Upper lobe of left lung (tissue), 6 donors: ENCODE results near the gene UNC79. TPM values are rescaled to one million over a fixed set of nuclear protein-coding genes. Genes with fewer than 3 reads are reported as not detected.
"Not testable (repeated sequence)": the region's sequence is repeated elsewhere in the genome, so short reads cannot be mapped to it uniquely, and the experiment has no call there.

ENCODE experiments used
- ATAC-seq, 2 donors: fragments of 200-7000 bp; cut with Tn5 transposase; one replicate each; pipeline ENCODE4 v1.9.1; 2022; ENCODE audit warnings: mild to moderate bottlenecking in 2 of 2, moderate library complexity in 2 of 2; ENCODE audit not compliant: low FRiP score in 2 of 2
- DNase-seq, 2 donors: peaks; one replicate each; pipeline ENCODE4 v3.0.0-alpha.2; 2019 to 2020
- H3K27ac ChIP-seq, 4 donors: fragments of 200-600 bp; sonication (generic); one replicate each; pipeline ENCODE4 v1.5.1; 2016 to 2019
- H3K27me3 ChIP-seq, 4 donors: fragments of 200-600 bp; sonication (generic); one replicate each; pipeline ENCODE4 v1.5.1; 2017 to 2019
- H3K36me3 ChIP-seq, 4 donors: fragments of 200-600 bp; sonication (generic); one replicate each; pipeline ENCODE4 v1.5.1; 2016 to 2019
- H3K4me1 ChIP-seq, 4 donors: fragments of 200-600 bp; sonication (generic); one replicate each; pipeline ENCODE4 v1.5.1; 2018 to 2019
- H3K4me3 ChIP-seq, 4 donors: fragments of 200-600 bp; sonication (generic); one replicate each; pipeline ENCODE4 v1.5.1; 2017 to 2019; ENCODE audit warnings: mild to moderate bottlenecking in 2 of 4, moderate library complexity in 1 of 4
- H3K9me3 ChIP-seq, 4 donors: fragments of 200-600 bp; sonication (generic); one replicate each; pipeline ENCODE4 v1.5.1; 2018 to 2019
- CTCF ChIP-seq, 6 experiments: fragments of 450-650 bp in 4 of 6; fragments of 200-600 bp in 2 of 6; sonication (generic) in 2 of 6; IDR thresholded peaks; one replicate each; pipeline ENCODE4 v1.5.1; 2016 to 2019; ENCODE audit warnings: antibody characterized with exemption in 6 of 6
- EP300 ChIP-seq, 4 donors: sonication (generic); formaldehyde crosslinking; IDR thresholded peaks; one replicate each; pipeline ENCODE4 v1.5.1; 2017; ENCODE audit warnings: antibody characterized with exemption in 4 of 4, control low read depth in 2 of 4
- POLR2A ChIP-seq, 4 donors: fragments of 450-650 bp; IDR thresholded peaks; one replicate each; pipeline ENCODE4 v1.5.1; 2016 to 2017; ENCODE audit warnings: antibody characterized with exemption in 4 of 4, mild to moderate bottlenecking in 2 of 4
- POLR2AphosphoS5 ChIP-seq, 2 donors: sonication (generic); formaldehyde crosslinking; IDR thresholded peaks; one replicate each; pipeline ENCODE4 v1.5.1; 2017; ENCODE audit warnings: antibody characterized with exemption in 2 of 2
- WGBS, 2 donors: methylation state at CpG; one replicate each; pipeline ENCODE4 v1.1.5; 2017 to 2018; 5-methylcytosine and 5-hydroxymethylcytosine counted together
- total RNA-seq, 6 donors: library from RNA; depleted of rRNA in 4 of 6; stranded (reverse); fragments of >200 nt in 4 of 6; gene quantifications; one replicate each; pipeline versions ENCODE4 v1.1.0 to v1.2.1, GENCODE V29; 2016 to 2021
- donor health status: DM: no; HTN: no; CAD: no; lungs with moderate emphysema.
- donor health status: DM: no; HTN: yes; CAD: no; lungs with severe emphysema.

The UNC79 gene
- total RNA-seq, 6 donors from 2014 or later, result 0.09 to 1.0 (median 0.14) TPM

DNA sequence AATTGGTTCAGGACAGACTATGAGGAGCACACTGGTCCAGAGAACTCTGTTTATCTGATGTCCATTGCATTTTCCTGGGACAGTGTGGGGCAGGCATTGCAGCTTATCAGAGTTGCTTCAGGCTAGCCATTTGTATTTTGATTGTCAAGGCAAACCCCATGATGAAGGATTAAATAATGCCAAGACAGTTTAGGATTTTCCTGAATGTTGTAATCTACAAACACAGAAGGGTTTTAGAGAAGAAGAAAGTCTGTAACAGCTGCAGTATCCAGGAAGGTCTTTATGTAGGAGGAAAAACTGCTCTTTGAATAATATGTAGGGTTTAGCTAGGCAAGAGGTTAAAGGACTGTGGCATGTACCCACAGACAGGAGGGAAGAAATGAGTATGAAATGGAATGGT is 32.2 kb upstream of the UNC79 start:
- Histone ChIP-seq H3K9me3 (no peaks in the 10 kb centered on the region), H3K27ac (no peak overlapping the region), H3K36me3 (no peaks in the 10 kb centered on the region), H3K27me3 (no peaks in the 10 kb centered on the region), H3K4me1 (no peaks in the 10 kb centered on the region), H3K4me3 (no peak overlapping the region)
- no peak for DNase-seq
- ATAC-seq, result no peak
- TF ChIP-seq EP300 (IDR thresholded peaks at IDR 0.05) (no peak), CTCF (IDR thresholded peaks at IDR 0.05) (no peak), POLR2A (IDR thresholded peaks at IDR 0.05) (no peak), POLR2AphosphoS5 (IDR thresholded peaks at IDR 0.05) (no peak)

DNA sequence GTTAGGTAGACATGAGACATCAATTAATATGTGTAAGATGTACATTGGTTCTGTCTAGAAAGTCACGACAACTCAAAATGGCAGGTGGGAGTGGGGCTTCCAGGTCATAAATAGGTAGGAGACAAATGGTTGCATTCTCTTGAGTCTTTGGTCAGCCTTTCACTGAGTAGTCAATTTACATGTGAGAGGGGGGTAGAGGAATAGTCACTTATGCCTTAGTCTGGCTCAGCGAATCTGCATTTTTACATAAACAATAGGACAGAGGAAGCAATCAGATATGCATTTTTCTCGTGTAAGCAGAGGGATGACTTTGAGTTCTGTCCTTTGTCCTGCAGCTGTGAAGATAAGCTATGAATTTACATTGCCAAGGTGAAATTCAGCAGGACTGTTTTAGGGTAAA is 27.8 kb upstream of the UNC79 start:
- H3K27ac ChIP-seq, result no peak overlapping the region
- no peaks in the 10 kb centered on the region for H3K9me3 ChIP-seq
- WGBS, 2 donors, result 48 to 62% methylated on average over 3 of the region's 3 CpGs
- no peaks in the 10 kb centered on the region for H3K36me3 ChIP-seq
- H3K27me3 ChIP-seq, result no peaks in the 10 kb centered on the region
- TF ChIP-seq POLR2A (IDR thresholded peaks at IDR 0.05), result no peak
- TF ChIP-seq CTCF (IDR thresholded peaks at IDR 0.05), result no peak
- no peak for TF ChIP-seq EP300 (IDR thresholded peaks at IDR 0.05)
- TF ChIP-seq POLR2AphosphoS5 (IDR thresholded peaks at IDR 0.05), result no peak
- no peak overlapping the region for H3K4me3 ChIP-seq
- no peaks in the 10 kb centered on the region for H3K4me1 ChIP-seq
- ATAC-seq (no peak), DNase-seq (no peak)

DNA sequence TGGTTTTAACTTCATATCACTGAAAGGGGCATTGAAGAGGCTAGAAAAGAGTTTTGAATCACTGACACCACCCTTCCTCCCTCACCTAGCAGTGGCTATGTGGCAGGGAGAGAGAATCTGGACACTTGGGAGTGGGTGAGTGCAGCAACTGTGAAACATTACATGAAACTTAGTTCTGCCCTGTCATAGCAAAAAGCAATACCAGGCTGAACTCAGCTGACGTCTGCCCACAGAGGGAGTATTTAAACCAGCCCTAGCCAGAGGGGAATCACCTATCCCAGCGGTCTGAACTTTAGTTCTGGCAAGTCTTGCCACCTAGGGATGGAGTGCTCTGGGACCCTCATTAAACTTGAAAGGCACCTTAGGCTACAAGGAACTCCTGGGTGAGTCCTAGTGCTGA is 20.7 kb upstream of the UNC79 start:
- no peak for DNase-seq
- Histone ChIP-seq H3K36me3 (no peaks in the 10 kb centered on the region), H3K27ac (no peak overlapping the region), H3K4me1 (no peaks in the 10 kb centered on the region), H3K9me3 (no peaks in the 10 kb centered on the region), H3K4me3 (no peak overlapping the region), H3K27me3 (no peaks in the 10 kb centered on the region)
- WGBS, 2 donors, result 60 to 68% methylated on average over 2 of the region's 2 CpGs
- no peak for ATAC-seq
- no peak for TF ChIP-seq EP300 (IDR thresholded peaks at IDR 0.05)
- no peak for TF ChIP-seq POLR2AphosphoS5 (IDR thresholded peaks at IDR 0.05)
- TF ChIP-seq CTCF (IDR thresholded peaks at IDR 0.05), result no peak
- no peak for TF ChIP-seq POLR2A (IDR thresholded peaks at IDR 0.05)

DNA sequence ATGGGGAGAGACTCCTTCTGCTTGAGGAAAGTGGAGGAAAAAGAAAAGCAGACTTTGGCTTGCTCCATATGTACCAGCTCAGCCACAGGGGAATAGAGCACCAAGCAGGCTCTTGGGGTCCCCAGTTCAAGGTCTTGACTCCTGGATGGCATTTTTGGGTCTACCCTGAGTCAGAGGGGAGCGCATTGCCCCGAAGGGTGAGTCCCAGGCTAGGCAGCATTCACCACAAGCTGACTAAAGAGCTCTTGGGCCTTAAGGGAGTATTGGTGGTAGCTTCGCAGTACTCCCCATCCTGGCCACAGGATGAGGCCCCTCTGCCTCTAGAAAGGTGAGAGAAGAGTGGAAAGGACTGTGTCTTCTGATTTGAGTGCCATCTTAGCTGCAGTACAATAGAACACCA is 19.8 kb upstream of the UNC79 start:
- 70 to 93% methylated on average over 3 of the region's 3 CpGs for WGBS, 2 donors
- TF ChIP-seq CTCF (IDR thresholded peaks at IDR 0.05), result no peak
- no peak for TF ChIP-seq POLR2AphosphoS5 (IDR thresholded peaks at IDR 0.05)
- TF ChIP-seq POLR2A (IDR thresholded peaks at IDR 0.05), result no peak
- TF ChIP-seq EP300 (IDR thresholded peaks at IDR 0.05), result no peak
- Histone ChIP-seq H3K4me1 (no peaks in the 10 kb centered on the region), H3K4me3 (no peak overlapping the region), H3K27ac (no peak overlapping the region), H3K9me3 (no peaks in the 10 kb centered on the region), H3K36me3 (no peaks in the 10 kb centered on the region), H3K27me3 (no peaks in the 10 kb centered on the region)
- no peak for DNase-seq
- ATAC-seq, result no peak

DNA sequence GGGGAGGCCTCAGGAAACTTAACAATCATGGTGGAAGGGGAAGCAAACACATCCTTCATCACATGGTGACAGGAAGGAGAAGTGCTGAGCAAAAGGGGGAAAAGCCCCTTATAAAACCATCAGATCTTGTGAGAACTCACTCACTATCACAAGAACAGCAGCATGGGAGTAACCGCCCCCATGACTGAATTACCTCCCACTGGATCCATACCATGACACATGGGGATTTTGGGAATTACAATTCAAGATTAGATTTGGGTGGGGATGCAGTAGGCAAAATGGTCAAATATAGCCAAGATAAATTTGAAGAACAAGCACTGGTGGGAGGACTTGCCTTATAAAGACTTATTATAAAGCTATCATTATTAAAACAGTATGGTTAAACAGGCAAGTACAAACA is 5.6 kb upstream of the UNC79 start:
- H3K4me3 ChIP-seq, DNase-seq, H3K36me3 ChIP-seq, H3K27me3 ChIP-seq, ATAC-seq, H3K4me1 ChIP-seq, H3K27ac ChIP-seq: not testable (repeated sequence)
- 91% methylated on average over 1 of the region's 1 CpG for WGBS, 2 donors
- H3K9me3 ChIP-seq, result peaks cover 12 to 17% (median 13%) of the 10 kb centered on the region in 4 donors
